ENCODE data around the gene PSEN2.
A peak's percentile ranks its signal among the peaks of the same experiment; 100 is the strongest.
"Not testable (repeated sequence)": the region's sequence is repeated elsewhere in the genome, so short reads cannot be mapped to it uniquely, and the experiment has no call there.

PSEN2 gene

DNA sequence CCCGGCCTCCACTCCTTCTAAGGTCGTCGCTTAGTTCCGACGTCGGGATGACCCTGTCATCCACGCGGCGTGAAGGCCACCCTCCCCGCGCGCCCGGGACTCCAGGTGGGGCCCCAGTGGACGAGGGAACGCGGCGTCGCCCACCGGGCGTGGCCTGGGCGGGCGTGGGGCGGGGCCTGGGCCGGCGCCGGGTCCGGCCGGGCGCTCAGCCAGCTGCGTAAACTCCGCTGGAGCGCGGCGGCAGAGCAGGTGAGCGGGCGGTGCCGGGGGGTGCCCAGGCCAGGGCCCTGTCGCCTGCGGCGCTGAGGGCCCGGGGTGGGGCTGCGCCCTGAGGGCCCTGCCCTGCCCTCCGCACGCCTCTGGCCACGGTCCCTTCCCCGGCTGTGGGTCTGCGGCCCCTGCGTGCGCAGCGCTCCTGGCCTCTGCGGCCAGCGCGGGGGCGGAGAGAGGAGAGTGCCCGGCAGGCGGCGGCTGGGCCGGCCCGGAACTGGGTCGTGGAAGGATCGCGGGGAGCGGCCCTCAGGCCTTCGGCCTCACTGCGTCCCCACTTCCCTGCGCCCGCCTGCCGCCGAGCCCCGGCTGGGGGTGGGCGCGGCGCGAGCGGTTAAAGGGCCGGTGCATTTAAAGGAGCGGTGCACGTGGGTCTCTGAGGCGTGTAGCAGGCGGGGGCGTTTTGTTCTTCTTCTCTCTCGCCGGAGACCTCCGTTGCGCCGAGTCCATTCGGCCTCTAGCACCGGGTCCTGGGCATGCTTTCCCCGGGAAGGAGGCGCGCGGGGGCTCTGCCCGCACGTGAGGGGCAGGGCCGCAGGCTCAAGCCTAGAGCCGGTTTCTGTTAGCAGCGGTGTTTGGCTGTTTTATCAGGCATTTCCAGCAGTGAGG is at the start of gene PSEN2:
Gene PSEN2, plus strand, starts transcription at position 216 of the 879 bp plus-strand sequence. CDS start 11,292 bp downstream, outside the sequence.
- Mint-ChIP-seq H3K4me1 (peaks cover 30% of the 10 kb centered on the region), H3K4me3 (peak within 1 kb of the TSS; percentile 91 to 93), H3K27me3 (peaks cover 20% of the 10 kb centered on the region), H3K9me3 (no peaks in the 10 kb centered on the region), H3K27ac (peak within 1 kb of the TSS; percentile 36 to 87)
- DNase-seq (peak; percentile 65 to 67), ATAC-seq (peak; percentile 93)

DNA sequence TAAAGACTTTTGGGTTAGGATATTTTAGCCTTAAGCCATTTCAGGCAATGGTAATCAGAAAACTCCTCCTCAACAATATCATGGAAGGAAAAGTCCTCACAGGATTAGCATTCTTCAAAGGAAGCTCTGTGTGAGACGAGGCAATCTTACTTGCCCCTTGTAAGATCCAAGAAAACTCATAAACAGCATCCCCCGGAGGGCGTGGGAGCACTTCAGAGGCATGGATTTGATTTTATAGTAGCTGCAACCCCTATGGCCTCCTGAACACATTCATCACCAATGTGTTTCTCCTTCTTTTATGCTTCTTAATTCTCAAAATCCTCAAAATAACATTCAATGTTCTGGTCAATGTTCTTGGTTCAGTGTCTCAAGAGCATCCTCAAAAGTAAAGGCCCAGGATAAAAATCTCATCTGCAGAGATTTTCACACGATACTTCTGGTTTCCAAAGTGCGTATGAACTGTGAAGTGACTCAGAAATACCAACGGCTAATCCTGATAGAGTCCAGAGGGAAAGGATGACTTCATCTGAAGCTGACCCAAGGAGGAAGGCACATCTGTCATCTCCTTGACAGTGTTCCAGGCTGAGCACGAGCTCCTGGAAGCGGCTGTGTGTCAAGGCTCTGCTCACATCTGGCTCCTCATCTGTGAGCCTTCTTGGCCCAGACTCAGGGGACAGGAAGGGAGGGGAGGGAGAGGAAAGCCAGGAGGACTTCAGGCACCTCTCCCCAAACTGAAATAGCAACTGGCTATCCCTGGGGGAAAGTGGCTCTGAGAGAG is 49.3 kb upstream of the PSEN2 start:
- Mint-ChIP-seq H3K4me1 (peaks cover 30% of the 10 kb centered on the region), H3K27ac (no peak overlapping the region), H3K9me3 (no peaks in the 10 kb centered on the region), H3K4me3 (no peak overlapping the region), H3K27me3 (no peaks in the 10 kb centered on the region)
- no peak for ATAC-seq
- DNase-seq: no peak

DNA sequence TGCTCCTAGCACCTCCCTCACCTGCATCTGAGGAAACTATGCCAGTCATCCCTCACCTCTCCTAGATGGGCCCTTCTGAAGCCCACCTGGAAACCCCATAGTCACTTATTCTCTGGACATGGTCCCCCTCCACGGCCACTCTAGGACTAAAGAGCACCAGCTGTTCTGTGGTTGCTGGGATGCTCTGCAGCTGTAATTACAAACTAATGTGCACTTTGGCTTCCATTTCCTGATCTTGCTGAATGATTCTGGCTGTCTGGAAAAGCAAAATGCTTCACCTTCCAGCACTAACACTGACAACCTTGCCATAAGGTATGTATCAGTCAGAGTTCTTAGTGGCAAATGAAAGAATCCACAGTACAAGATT is 48.7 kb upstream of the PSEN2 start:
- H3K4me1 Mint-ChIP-seq: peaks cover 31% of the 10 kb centered on the region
- ATAC-seq (no peak), DNase-seq (no peak)
- no peaks in the 10 kb centered on the region for H3K27me3 Mint-ChIP-seq
- no peak overlapping the region for H3K4me3 Mint-ChIP-seq
- H3K9me3 Mint-ChIP-seq: no peaks in the 10 kb centered on the region
- H3K27ac Mint-ChIP-seq: no peak overlapping the region

DNA sequence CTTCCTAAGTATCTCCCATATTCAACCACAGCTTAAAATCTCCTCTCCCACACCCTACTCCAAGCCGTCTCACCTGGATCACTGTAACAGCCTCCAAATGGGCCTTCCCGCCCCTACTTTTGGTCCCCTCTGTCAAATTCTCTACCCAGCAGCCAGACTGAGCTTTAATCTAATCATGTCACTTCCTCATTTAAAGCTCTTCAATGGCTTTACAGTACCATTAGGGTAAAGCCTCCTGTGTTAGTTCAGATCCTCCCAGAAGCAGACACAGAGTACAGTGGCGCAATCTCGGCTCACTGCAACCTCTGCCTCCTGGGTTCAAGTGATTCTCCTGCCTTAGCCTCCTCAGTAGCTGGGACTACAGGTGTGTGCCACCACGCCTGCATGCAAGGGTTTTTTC is 46.8 kb upstream of the PSEN2 start:
- ATAC-seq: no peak
- H3K9me3 Mint-ChIP-seq: no peaks in the 10 kb centered on the region
- H3K27me3 Mint-ChIP-seq: no peaks in the 10 kb centered on the region
- no peak overlapping the region for H3K27ac Mint-ChIP-seq
- no peak overlapping the region for H3K4me3 Mint-ChIP-seq
- DNase-seq: no peak
- H3K4me1 Mint-ChIP-seq: peaks cover 47% of the 10 kb centered on the region

DNA sequence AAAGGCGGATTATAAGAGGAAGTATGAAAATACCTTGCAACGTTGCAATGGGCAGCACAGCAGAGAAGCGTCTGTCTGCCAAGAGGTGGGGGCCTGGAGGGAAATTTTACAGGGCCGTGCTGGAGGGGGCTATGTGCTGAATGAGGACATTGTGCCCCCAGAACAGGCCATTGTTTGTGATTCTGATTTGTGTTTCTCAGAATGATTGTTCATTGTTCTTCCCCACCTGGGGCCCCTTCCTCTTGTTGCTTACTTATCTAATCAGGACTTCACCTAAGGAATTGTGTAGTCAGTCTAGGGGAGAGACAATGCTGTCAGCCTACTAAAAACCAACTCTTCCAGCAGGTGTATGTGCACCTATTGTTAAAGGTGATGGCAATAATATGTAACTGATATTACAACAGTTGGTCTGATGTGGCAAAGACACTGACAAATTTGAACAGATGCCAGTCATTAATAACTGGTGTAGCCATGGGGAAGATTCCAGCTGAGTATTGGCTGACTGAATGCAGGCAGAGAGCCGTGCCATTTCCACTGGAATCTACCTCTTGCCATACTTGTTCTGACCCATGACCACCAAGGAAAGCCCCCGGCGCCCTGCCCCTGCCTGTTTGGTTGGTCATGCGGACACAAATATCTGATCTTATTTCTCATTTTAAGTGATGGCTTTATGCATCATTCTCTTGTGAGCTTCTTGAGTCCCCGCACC is 45.2 kb upstream of the PSEN2 start:
- H3K27me3 Mint-ChIP-seq: no peaks in the 10 kb centered on the region
- H3K4me1 Mint-ChIP-seq: peaks cover 47% of the 10 kb centered on the region
- DNase-seq: no peak
- no peaks in the 10 kb centered on the region for H3K9me3 Mint-ChIP-seq
- ATAC-seq: no peak
- peak overlapping the region in 1 of 2 donors; percentile 6 for H3K27ac Mint-ChIP-seq
- no peak overlapping the region for H3K4me3 Mint-ChIP-seq

DNA sequence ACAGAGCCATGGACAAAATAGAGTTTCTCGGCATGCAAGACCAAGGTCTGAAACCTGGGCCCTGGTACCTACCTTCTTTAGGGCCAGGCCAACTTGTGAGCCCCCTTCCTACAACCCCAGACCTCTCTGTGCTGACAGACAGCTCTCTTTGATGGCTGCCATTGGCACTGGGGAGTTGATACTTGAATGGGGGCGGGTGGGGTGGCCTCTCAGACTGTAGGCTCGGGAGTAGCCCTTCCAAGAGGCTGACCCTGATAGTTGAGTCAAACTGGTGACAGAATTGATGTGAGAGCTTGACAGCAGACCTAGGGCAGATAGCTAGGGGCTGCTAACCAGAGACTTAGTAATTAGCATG is 44.7 kb upstream of the PSEN2 start:
- Mint-ChIP-seq H3K27ac (no peak overlapping the region), H3K4me3 (no peak overlapping the region), H3K27me3 (no peaks in the 10 kb centered on the region), H3K4me1 (peaks cover 50% of the 10 kb centered on the region), H3K9me3 (no peaks in the 10 kb centered on the region)
- no peak for DNase-seq
- no peak for ATAC-seq

DNA sequence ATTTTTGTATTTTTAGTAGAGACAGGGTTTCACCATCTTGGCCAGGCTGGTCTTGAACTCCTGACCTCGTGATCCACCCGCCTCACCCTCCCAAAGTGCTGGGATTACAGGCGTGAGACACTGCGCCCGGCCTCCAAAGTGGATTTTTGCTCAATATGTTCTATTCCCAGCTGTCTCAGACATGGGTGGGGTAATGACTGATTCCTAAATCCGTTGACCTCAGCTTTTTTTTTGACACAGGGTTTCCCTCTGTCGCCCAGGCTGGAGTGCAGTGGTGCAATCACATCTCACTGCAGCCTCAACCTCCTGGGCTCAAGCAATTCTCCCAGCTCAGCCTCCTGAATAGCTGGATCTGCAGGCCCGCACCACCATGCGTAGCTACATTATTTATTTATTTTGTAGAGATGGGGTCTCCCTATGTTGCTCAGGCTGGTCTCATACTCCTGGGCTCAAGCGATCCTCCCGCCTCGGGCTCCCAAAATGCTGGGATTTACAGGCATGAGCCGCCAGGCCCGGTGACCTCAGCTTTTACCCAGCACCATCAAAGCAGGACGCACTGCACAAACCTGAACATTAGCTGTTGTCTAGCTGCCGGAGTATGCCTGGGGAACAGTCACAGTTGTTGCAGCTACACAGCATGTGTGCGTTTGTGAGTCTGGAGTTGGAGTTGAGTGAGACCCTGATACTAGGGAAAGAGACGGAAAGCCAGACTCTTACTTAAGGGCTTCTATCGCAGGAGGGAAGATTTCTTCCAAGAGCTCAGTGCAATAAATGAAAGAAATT is 43.7 kb upstream of the PSEN2 start:
- Mint-ChIP-seq H3K27me3 (no peaks in the 10 kb centered on the region), H3K9me3 (no peaks in the 10 kb centered on the region), H3K4me1 (peaks cover 51% of the 10 kb centered on the region), H3K4me3 (peak overlapping the region; percentile 51 to 80), H3K27ac (peak overlapping the region; percentile 97 to 100)
- ATAC-seq (no peak), DNase-seq (no peak)

DNA sequence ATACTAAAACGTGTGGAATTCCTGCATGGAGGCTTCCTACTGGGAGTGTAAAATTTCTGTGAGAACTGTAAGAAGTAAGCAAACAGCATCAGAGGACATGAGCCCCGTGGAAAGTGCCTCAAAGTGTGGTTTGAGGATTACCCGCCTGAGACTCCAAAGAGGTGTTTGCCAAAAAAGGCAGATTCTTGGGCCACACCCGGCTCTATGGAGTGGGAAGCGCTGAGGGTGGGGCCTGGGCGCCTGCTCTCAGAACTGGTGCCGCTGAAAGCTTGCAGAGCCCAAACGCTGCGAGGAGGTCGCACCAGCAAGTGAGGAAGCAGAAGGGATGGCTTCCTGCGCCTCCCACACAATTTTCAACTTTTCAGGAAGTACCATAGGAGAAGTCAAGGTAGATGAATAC is 43.0 kb upstream of the PSEN2 start:
- Mint-ChIP-seq H3K9me3 (no peaks in the 10 kb centered on the region), H3K27ac (peak overlapping the region; percentile 97 to 100), H3K4me3 (peak overlapping the region; percentile 69 to 80), H3K4me1 (peaks cover 45% of the 10 kb centered on the region), H3K27me3 (no peaks in the 10 kb centered on the region)
- DNase-seq: peak in 1 of 2 donors; percentile 16
- ATAC-seq: no peak

DNA sequence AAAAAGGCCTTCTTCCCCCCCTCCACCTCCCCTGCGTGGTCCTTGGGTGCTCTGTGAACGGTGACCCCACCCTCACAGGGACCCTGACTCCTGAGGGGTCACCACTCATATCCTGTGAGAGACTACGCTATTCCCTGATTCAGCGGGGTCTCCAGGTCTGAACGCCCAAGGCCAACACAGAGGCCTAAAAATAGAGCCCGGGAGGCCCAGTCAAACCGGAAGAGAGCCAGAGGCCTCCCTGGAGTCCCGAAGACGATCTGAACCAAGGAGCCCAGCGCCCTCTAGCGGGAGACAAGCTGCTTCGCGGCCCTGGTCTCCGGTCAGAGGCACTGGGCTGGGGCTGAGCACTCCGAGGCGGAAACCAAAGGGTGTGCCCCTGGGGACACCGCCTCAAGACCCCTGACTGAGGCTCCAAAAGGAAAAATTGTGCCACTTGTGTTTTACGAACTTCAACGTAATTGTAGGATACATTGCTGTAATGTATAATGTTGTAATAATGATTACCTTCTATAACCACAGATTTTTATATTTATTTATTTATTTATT is 42.4 kb upstream of the PSEN2 start:
- Mint-ChIP-seq H3K4me3 (peak overlapping the region; percentile 69 to 80), H3K9me3 (no peaks in the 10 kb centered on the region), H3K4me1 (peaks cover 45% of the 10 kb centered on the region), H3K27me3 (no peaks in the 10 kb centered on the region), H3K27ac (peak overlapping the region; percentile 97 to 100)
- DNase-seq (peak; percentile 94 to 97), ATAC-seq (peak; percentile 100)

DNA sequence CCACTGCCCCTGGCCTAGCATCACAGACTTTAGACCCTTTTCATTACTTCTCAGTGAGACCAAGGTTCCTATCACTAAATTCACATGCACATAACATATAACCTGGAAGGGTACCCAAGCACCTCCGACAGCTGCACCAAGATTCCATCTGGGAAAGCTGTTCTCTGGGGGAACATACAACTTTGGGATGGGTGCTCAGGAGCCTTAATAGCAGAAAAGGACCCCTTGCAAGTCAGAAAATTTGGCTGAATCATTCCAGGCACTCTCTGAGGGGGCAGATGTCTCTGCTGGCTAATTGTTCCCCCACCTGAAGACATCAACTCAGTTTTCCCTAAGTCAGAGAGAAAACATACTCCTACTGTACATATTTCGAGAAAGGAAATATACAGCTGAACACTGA is 41.3 kb upstream of the PSEN2 start:
- H3K9me3 Mint-ChIP-seq: peaks cover 4 to 7% of the 10 kb centered on the region in 2 donors
- ATAC-seq (no peak), DNase-seq (no peak)
- H3K4me3 Mint-ChIP-seq: no peak overlapping the region
- H3K27ac Mint-ChIP-seq: no peak overlapping the region
- H3K27me3 Mint-ChIP-seq: no peaks in the 10 kb centered on the region
- peaks cover 43% of the 10 kb centered on the region for H3K4me1 Mint-ChIP-seq

DNA sequence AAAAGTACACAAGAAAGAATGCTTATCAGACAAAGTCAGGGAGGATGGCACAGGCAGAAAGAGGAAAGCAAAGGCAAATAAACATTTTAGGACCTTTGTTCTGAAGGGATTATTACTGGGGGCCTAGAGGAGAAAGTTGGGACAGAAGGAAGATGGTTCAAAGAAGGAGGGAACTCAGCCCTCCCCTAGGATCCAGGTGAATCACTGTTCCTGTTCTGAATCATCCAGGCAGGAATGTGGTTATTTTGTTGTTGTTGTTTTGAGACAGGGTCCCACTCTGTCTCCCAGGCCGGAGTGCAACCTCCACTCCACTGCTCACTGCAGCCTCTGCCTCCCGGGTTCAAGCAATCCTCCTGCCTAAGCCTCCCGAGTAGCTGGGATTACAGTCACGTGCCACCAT is 38.5 kb upstream of the PSEN2 start:
- H3K27me3 Mint-ChIP-seq: no peaks in the 10 kb centered on the region
- peaks cover 21% of the 10 kb centered on the region for H3K4me1 Mint-ChIP-seq
- H3K4me3 Mint-ChIP-seq: no peak overlapping the region
- H3K9me3 Mint-ChIP-seq: peaks cover 10 to 18% of the 10 kb centered on the region in 2 donors
- DNase-seq: no peak
- H3K27ac Mint-ChIP-seq: no peak overlapping the region
- no peak for ATAC-seq

DNA sequence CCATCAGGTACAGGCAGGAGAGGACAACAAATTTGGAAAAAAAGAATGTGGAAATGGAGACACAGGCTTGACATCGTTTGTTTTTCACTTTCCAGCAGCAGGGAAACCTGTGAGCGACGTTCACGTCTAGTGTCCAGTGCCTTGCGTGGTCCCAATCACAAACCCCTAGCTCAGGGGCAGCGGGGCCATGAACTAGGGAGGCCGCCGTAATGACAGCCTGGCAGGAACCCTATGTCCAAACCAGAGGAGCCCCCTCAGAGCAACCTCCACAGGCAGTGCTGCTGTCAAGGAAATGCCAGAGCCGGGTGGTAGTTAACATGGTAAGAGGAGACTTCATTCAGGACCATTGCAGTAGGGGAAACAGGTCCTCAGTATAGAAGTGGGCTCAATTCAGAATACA is 37.8 kb upstream of the PSEN2 start:
- Mint-ChIP-seq H3K27ac (no peak overlapping the region), H3K9me3 (peaks cover 10 to 18% of the 10 kb centered on the region in 2 donors), H3K27me3 (no peaks in the 10 kb centered on the region), H3K4me3 (no peak overlapping the region), H3K4me1 (peaks cover 14% of the 10 kb centered on the region)
- DNase-seq (no peak), ATAC-seq (no peak)

DNA sequence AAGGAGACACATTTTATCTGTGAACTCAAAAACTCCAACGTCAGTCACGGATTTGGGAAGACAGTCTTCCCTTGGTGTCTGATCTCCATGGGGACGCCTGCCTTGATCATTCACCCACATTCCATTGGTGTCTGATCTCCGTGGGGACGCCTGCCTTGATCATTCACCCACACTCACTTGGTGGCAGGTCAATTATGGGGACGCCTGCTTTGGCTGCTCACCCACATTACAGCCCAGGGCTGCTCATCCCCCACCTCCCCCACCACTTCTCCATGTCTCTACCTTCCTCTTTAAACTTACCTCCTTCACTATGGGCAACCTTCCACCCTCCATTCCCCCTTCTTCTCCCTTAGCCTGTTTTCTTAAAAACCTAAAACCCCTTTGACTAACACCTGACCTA is 36.2 kb upstream of the PSEN2 start:
- not testable (repeated sequence) for ATAC-seq, H3K4me1 Mint-ChIP-seq, H3K27ac Mint-ChIP-seq, H3K4me3 Mint-ChIP-seq, H3K27me3 Mint-ChIP-seq, DNase-seq
- peaks cover 10 to 18% of the 10 kb centered on the region in 2 donors for H3K9me3 Mint-ChIP-seq

DNA sequence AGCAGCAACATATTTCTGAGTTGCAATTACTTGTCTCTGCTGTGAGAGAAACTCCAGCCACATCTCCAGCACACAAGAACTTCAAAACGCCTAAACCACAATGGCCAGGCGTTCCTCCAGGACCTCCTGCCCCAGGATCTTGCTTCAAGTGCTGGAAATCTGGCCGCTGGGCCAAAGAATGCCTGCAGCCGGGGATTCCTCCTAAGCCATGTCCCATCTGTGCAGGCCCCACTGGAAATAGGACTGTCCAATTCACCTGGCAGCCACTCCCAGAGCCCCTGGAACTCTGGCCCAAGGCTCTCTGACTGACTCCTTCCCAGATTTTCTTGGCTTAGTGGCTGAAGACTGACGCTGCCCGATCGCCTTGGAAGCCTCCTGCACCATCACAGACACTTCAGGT is 35.0 kb upstream of the PSEN2 start:
- H3K27me3 Mint-ChIP-seq, H3K27ac Mint-ChIP-seq, ATAC-seq, H3K4me1 Mint-ChIP-seq, H3K4me3 Mint-ChIP-seq, DNase-seq: not testable (repeated sequence)
- peaks cover 10 to 18% of the 10 kb centered on the region in 2 donors for H3K9me3 Mint-ChIP-seq

DNA sequence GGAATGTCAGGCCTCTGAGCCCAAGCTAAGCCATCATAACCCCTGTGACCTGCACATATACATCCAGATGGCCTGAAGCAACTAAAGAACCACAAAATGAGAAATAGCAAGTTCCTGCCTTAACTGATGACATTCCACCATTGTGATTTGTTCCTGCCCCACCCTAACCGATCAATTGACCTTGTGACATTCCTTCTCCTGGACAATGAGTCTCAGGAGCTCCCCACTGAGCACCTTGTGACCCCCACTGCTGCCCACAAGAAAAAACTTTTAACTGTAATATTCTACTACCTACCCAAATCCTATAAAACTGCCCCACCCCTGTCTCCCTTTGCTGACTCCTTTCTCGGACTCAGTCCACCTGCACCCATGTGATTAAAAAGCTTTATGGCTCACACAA is 32.5 kb upstream of the PSEN2 start:
- not testable (repeated sequence) for H3K4me1 Mint-ChIP-seq, H3K27me3 Mint-ChIP-seq, H3K4me3 Mint-ChIP-seq, DNase-seq, ATAC-seq
- peak overlapping the region in 1 of 2 donors; percentile 45 for H3K27ac Mint-ChIP-seq
- peaks cover 10 to 18% of the 10 kb centered on the region in 2 donors for H3K9me3 Mint-ChIP-seq
